Choroid plexus epithelial cell (primary cell): Measurements from ENCODE around the gene CAPN3.
A peak's percentile ranks its signal among the peaks of the same experiment; 100 is the strongest.

ENCODE experiments used
- DNase-seq: peaks from one replicate; pipeline ENCODE4 v3.0.0-alpha.2; 2010; ENCODE audit warnings: low read depth
- H3K4me3 ChIP-seq: 2 replicates; pipeline ENCODE4 v1.5.1; 2011; ENCODE audit warnings: low read depth, mild to moderate bottlenecking, control low read depth, low read length, moderate library complexity
- TF ChIP-seq, protein P1 (sequence below): conservative IDR thresholded peaks from 2 replicates; pipeline ENCODE4 v1.5.1; 2011; ENCODE audit warnings: low read depth, mild to moderate bottlenecking, control low read depth, inconsistent platforms, low read length, moderate library complexity

CAPN3 gene

DNA sequence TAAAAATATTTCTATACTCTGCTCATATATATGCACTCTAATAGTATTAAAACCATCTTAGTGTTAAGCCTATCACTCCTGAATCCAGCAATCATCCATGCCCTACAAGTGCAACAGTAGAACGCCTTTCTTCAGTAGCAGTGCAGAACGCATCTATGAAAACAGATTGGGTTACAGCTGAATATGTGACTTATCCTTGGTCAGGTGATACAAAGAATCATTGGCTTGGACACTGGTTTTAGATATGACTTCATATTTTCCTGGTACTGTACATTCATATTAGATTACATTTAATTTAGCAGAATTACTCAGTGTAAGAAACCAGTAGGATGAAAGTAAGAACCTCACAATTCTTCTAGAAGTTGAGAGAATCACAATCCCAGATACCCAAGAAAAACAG is 88.3 kb downstream of the CAPN3 start:
- peak; percentile 19 for DNase-seq
- no peak overlapping the region for H3K4me3 ChIP-seq
- TF ChIP-seq, protein P1, sequence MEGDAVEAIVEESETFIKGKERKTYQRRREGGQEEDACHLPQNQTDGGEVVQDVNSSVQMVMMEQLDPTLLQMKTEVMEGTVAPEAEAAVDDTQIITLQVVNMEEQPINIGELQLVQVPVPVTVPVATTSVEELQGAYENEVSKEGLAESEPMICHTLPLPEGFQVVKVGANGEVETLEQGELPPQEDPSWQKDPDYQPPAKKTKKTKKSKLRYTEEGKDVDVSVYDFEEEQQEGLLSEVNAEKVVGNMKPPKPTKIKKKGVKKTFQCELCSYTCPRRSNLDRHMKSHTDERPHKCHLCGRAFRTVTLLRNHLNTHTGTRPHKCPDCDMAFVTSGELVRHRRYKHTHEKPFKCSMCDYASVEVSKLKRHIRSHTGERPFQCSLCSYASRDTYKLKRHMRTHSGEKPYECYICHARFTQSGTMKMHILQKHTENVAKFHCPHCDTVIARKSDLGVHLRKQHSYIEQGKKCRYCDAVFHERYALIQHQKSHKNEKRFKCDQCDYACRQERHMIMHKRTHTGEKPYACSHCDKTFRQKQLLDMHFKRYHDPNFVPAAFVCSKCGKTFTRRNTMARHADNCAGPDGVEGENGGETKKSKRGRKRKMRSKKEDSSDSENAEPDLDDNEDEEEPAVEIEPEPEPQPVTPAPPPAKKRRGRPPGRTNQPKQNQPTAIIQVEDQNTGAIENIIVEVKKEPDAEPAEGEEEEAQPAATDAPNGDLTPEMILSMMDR, result no peak

DNA sequence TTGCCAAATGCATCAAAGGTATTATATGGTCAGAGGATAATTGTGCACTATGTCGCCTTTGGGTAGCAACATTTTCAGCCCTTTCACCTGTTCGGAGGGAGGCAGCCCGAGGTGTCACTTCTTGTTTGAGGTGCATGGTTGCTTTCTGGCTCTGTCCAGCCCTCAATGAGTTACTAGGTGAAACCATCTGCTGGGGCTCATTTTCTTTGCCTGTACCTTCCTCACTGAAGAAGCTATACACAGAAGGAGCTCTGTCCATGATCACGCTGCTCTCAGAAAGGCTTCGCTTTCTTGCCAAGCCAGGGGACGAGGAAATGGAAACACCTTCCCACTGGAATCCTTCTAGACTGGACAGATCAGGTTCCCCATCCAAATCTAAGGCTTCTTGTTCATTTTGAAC is 89.0 kb downstream of the CAPN3 start:
- H3K4me3 ChIP-seq, result no peak overlapping the region
- DNase-seq, result no peak
- TF ChIP-seq, protein P1, result no peak

GRCh38 chr15:42449770-42450424 is 90.6 kb downstream of the CAPN3 start:
- TF ChIP-seq, protein P1, result no peak
- DNase-seq, result no peak
- no peak overlapping the region for H3K4me3 ChIP-seq

DNA sequence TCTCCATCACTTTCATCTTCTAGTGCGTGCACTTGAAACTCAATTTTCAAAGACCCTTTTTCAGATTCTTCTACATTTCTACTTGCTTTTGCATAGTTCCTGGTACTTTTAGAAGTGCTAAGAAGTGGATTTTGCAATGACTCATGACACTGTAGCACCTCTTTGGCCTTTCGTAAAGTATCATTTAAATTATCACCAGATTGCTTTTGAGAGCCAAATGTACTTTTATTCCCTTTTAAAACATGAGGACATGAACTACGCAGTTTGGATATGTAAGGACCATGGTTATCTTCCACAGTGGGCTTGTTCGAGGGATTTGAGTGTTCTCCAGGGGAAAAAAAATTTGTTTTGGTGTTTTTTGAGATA is 91.1 kb downstream of the CAPN3 start:
- no peak overlapping the region for H3K4me3 ChIP-seq
- DNase-seq, result no peak
- TF ChIP-seq, protein P1, result no peak

DNA sequence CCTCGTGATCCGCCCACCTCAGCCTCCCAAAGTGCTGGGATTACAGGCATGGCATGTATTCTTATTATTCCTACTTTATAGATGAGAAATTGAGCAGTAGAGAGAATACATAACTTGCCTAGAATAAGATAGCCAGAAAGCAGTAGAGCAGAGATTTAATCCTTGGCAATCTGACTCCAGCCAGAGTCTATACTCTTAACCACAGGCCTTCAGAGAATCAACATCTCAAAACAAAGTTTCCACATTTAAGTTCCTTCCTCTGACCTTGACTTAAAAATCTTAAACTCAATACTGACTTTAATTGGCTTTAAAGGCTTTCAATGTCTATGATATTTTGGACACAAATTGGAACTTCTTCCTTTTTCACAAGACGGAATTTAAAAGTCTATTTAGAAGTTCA is 94.5 kb downstream of the CAPN3 start:
- H3K4me3 ChIP-seq, result no peak overlapping the region
- peak; percentile 26 for DNase-seq
- TF ChIP-seq, protein P1, result no peak

- DNase-seq, result peak; percentile 19
- TF ChIP-seq, protein P1, result no peak
- peak overlapping the region; percentile 55 for H3K4me3 ChIP-seq
These were observed 97.2 kb downstream of the CAPN3 start for GRCh38 chr15:42456531-42456930.

- TF ChIP-seq, protein P1, result no peak
- DNase-seq, result peak; percentile 41
- peak overlapping the region; percentile 55 for H3K4me3 ChIP-seq
These were observed 97.7 kb downstream of the CAPN3 start for GRCh38 chr15:42456971-42457370.
